ENCODE measurements around the gene NOP56. TPM values are rescaled to one million over a fixed set of nuclear protein-coding genes. Genes with fewer than 3 reads are reported as not detected.

The NOP56 gene
- total and polyA plus RNA-seq, 2 of the 4 experiments (the other 2 are of a cell fraction), result 189 to 231 TPM

DNA sequence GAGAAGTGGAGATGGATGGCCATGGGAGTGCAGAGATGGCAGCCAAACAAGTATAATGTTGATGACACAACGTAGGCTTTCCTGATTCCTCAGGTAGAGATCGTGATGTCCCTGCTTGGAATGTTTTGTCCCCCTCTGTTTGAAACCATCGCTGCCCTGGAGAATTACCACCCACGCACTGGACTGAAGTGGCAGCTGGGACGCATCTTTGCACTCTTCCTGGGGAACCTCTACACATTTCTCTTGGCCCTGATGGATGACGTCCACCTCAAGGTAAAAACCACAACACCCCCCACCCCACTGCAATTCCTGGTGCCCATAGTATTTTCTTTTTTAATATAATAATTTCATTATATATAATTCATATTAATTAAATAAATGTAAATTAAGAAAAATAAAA, 42.1 kb upstream of the NOP56 start:
- POLR2A ChIA-PET (ENCODE audit: unreplicated experiment), result no interaction called here
- TF ChIP-seq BHLHE40 (IDR thresholded peaks at IDR 0.05; ENCODE audit: low read depth, low read length), result no peak
- TF ChIP-seq NFE2L2 (IDR thresholded peaks at IDR 0.05; ENCODE audit: low read depth, low read length), result no peak
- TF ChIP-seq FOS (IDR thresholded peaks at IDR 0.05; ENCODE audit: low read depth, low read length), result no peak
- no peak for TF ChIP-seq RCOR1 (IDR thresholded peaks at IDR 0.05; ENCODE audit: insufficient replicate concordance, low read length)
- no peak for TF ChIP-seq CEBPB (IDR thresholded peaks at IDR 0.05; ENCODE audit: low read depth, low read length)
- no peak for TF ChIP-seq MAZ (IDR thresholded peaks at IDR 0.05; ENCODE audit: borderline replicate concordance, low read depth, low read length)
- TF ChIP-seq, protein P1, sequence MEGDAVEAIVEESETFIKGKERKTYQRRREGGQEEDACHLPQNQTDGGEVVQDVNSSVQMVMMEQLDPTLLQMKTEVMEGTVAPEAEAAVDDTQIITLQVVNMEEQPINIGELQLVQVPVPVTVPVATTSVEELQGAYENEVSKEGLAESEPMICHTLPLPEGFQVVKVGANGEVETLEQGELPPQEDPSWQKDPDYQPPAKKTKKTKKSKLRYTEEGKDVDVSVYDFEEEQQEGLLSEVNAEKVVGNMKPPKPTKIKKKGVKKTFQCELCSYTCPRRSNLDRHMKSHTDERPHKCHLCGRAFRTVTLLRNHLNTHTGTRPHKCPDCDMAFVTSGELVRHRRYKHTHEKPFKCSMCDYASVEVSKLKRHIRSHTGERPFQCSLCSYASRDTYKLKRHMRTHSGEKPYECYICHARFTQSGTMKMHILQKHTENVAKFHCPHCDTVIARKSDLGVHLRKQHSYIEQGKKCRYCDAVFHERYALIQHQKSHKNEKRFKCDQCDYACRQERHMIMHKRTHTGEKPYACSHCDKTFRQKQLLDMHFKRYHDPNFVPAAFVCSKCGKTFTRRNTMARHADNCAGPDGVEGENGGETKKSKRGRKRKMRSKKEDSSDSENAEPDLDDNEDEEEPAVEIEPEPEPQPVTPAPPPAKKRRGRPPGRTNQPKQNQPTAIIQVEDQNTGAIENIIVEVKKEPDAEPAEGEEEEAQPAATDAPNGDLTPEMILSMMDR (conservative IDR thresholded peaks at IDR 0.05; ENCODE audit: low read depth, low read length), result no peak
- TF ChIP-seq MXI1 (IDR thresholded peaks at IDR 0.05; ENCODE audit: borderline replicate concordance, low read depth, low read length), result no peak
- no peak for TF ChIP-seq POLR2A (IDR thresholded peaks at IDR 0.05; ENCODE audit: low read depth, low read length)
- TF ChIP-seq, protein P2, sequence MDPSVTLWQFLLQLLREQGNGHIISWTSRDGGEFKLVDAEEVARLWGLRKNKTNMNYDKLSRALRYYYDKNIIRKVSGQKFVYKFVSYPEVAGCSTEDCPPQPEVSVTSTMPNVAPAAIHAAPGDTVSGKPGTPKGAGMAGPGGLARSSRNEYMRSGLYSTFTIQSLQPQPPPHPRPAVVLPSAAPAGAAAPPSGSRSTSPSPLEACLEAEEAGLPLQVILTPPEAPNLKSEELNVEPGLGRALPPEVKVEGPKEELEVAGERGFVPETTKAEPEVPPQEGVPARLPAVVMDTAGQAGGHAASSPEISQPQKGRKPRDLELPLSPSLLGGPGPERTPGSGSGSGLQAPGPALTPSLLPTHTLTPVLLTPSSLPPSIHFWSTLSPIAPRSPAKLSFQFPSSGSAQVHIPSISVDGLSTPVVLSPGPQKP (IDR thresholded peaks at IDR 0.05; ENCODE audit: borderline replicate concordance, low read depth, low read length), result no peak
- no peak for TF ChIP-seq RFX5 (IDR thresholded peaks at IDR 0.05; ENCODE audit: low read depth, low read length)
- no peak for TF ChIP-seq MAFK (IDR thresholded peaks at IDR 0.05; ENCODE audit: low read depth, low read length)
- TF ChIP-seq, protein P3, sequence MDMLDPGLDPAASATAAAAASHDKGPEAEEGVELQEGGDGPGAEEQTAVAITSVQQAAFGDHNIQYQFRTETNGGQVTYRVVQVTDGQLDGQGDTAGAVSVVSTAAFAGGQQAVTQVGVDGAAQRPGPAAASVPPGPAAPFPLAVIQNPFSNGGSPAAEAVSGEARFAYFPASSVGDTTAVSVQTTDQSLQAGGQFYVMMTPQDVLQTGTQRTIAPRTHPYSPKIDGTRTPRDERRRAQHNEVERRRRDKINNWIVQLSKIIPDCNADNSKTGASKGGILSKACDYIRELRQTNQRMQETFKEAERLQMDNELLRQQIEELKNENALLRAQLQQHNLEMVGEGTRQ (IDR thresholded peaks at IDR 0.05; ENCODE audit: low read depth, low read length), result no peak
- H3K4me2 ChIP-seq (ENCODE audit: low read depth, low read length), result no peak overlapping the region
- no peak overlapping the region for H2AK5ac ChIP-seq (ENCODE audit: low read depth, low read length)
- in situ Hi-C loops (cut with MboI; ENCODE audit: low sequenced_read_pairs), result no loop called here
- no peak overlapping the region for H2BK20ac ChIP-seq (ENCODE audit: low read depth, low read length)
- no peak overlapping the region for H3K27ac ChIP-seq (ENCODE audit: insufficient read depth, low read length)
- no peak overlapping the region for H2BK120ac ChIP-seq (ENCODE audit: low read depth, low read length)
- no peak overlapping the region for H3K4ac ChIP-seq (ENCODE audit: low read depth, low read length)
- no peaks in the 10 kb centered on the region for H3K36me3 ChIP-seq (ENCODE audit: control insufficient read depth, insufficient read depth, low read length)
- H3K79me1 ChIP-seq (ENCODE audit: low read depth in 1 of 2, low read length in 2 of 2), result no peaks in the 10 kb centered on the region
- peaks cover 2% of the 10 kb centered on the region; the same call in 1 of the 2 replicates for H3K9me3 ChIP-seq (ENCODE audit: control insufficient read depth, insufficient read depth, low read length)
- H4K8ac ChIP-seq (ENCODE audit: low read depth in 2 of 2, low read length in 2 of 2), result no peak overlapping the region
- no peak overlapping the region for H4K5ac ChIP-seq (ENCODE audit: low read depth, low read length)
- no TSS peak for BruUV-seq (replicated peaks)
- DNase-seq (no peak), ATAC-seq (ENCODE audit: low read depth) (no peak)
- H3K14ac ChIP-seq (replicated peaks; ENCODE audit: low read depth, low read length), result no peak overlapping the region
- no peak overlapping the region for H3K4me3 ChIP-seq (ENCODE audit: insufficient read depth, low read depth, low read length)
- H3K9ac ChIP-seq (ENCODE audit: low read depth, low read length), result no peak overlapping the region
- peaks cover 5% of the 10 kb centered on the region for H3K27me3 ChIP-seq (ENCODE audit: control insufficient read depth, insufficient read depth, low read length)
- CTCF ChIA-PET, result no interaction called here
- H2AK9ac ChIP-seq (replicated peaks; ENCODE audit: low read depth, low read length, poor library complexity), result no peak overlapping the region
- no peak overlapping the region for H3K56ac ChIP-seq (ENCODE audit: extremely low read depth, insufficient read depth, low read length)
- no peak overlapping the region for H2BK15ac ChIP-seq (ENCODE audit: low read depth, low read length)
- no peak overlapping the region for H4K91ac ChIP-seq (ENCODE audit: insufficient read depth, low read depth, low read length)
- WGBS, 2 experiments (ENCODE audit: extremely low coverage in 2 of 2, insufficient read length in 1 of 2), result 58% methylated on average over 3 of the region's 6 CpGs; no CpG with 5 or more reads in 1 of the 2 experiments
- no peak overlapping the region for H3K23ac ChIP-seq (ENCODE audit: low read depth, low read length)
- H3K18ac ChIP-seq (ENCODE audit: low read depth, low read length), result no peak overlapping the region
- H3K9me1 ChIP-seq (ENCODE audit: insufficient read depth, low read length), result no peaks in the 10 kb centered on the region
- no peak overlapping the region for H2BK5ac ChIP-seq (ENCODE audit: low read depth, low read length, poor library complexity, severe bottlenecking)
- H3K4me1 ChIP-seq (ENCODE audit: control insufficient read depth, insufficient read depth, low read length), result no peaks in the 10 kb centered on the region
- no peak overlapping the region for H2AFZ ChIP-seq (replicated peaks; ENCODE audit: low read length, poor library complexity)
- dilution Hi-C loops (cut with HindIII; ENCODE audit: low sequenced_read_pairs, unreplicated experiment), result no loop called here
- no peaks in the 10 kb centered on the region for H4K20me1 ChIP-seq (ENCODE audit: insufficient read depth, low read length)
- intact Hi-C loops (cut with micrococcal nuclease), result no loop called here
